HepG2 (cell line): ENCODE data around the gene AXIN1. TPM values are rescaled to one million over a fixed set of nuclear protein-coding genes. Genes with fewer than 3 reads are reported as not detected.

ENCODE experiments used
- ATAC-seq: fragments of 200-7000 bp; cut with Tn5 transposase; 3 replicates; pipeline ENCODE4 v1.9.1; 2020; ENCODE audit warnings: mild to moderate bottlenecking, moderate library complexity
- BruUV-seq: library from RNA; stranded (reverse); fragments of 400-500 nt; replicated peaks from 2 replicates; lab custom pipeline; 2021; lab: Mats Ljungman, UMichigan
- CTCF ChIA-PET: fragments of 300-600 bp; formaldehyde crosslinking; extraction: SDS; loops from one replicate; lab custom pipeline; 2021; ENCODE audit warnings: low total read pairs, inconsistent platforms, low intra/inter-chr PET ratio; lab: Yijun Ruan, JAX
- POLR2A ChIA-PET: fragments of 350-600 bp; sonication (Branson Sonifier 250); formaldehyde crosslinking; loops from one replicate; lab custom pipeline; 2020; ENCODE audit warnings: antibody characterized with exemption, inconsistent platforms; lab: Yijun Ruan, JAX
- DNase-seq: peaks from one replicate; pipeline ENCODE4 v3.0.0-alpha.2; 2015; ENCODE audit warnings: low spot score
- FAIRE-seq: peaks from 3 replicates; lab custom pipeline; 2011; peaks lifted over from hg19 to GRCh38; lab: Jason Lieb, UNC
- H2AFZ ChIP-seq: one replicate; pipeline ENCODE4 v1.6.1; 2011; ENCODE audit warnings: low read length, inconsistent platforms
- H3K27ac ChIP-seq: fragments of 300-600 bp; 3 replicates; pipeline ENCODE4 v1.8.0; 2011; ENCODE audit warnings: mixed run types, mild to moderate bottlenecking, mixed read lengths, low read length, inconsistent platforms; ENCODE audit not compliant: insufficient read depth; ENCODE audit errors: extremely low read length
- H3K27me3 ChIP-seq, 2 experiments: fragments of 200-600 bp in 1 of 2; 2 replicates in 1 of 2; 3 replicates in 1 of 2; pipeline versions ENCODE4 v1.6.0 to v1.8.0; 2011; ENCODE audit warnings: low read length in 2 of 2, mild to moderate bottlenecking in 2 of 2, moderate library complexity in 2 of 2, inconsistent platforms in 1 of 2; ENCODE audit not compliant: insufficient read depth in 2 of 2, control insufficient read depth in 1 of 2
- H3K36me3 ChIP-seq, 2 experiments: fragments of 200-600 bp in 1 of 2; replicated peaks in 1 of 2; 2 replicates in 1 of 2; 3 replicates in 1 of 2; pipeline versions ENCODE4 v1.5.1 to v1.8.0; 2011; ENCODE audit warnings: low read length in 2 of 2, inconsistent platforms in 1 of 2; ENCODE audit not compliant: insufficient read depth in 2 of 2, control insufficient read depth in 1 of 2
- H3K4me1 ChIP-seq: 2 replicates; pipeline ENCODE4 v1.5.1; 2012; ENCODE audit warnings: low read length, inconsistent platforms; ENCODE audit not compliant: insufficient read depth
- H3K4me2 ChIP-seq: 2 replicates; pipeline ENCODE4 v1.6.0; 2011; ENCODE audit warnings: low read depth, low read length, inconsistent platforms
- H3K4me3 ChIP-seq, 3 experiments: fragments of 200-600 bp in 1 of 3; sonication (generic), shearing (Covaris generic) in 1 of 3; replicated peaks in 1 of 3; 2 replicates each; pipeline ENCODE4 v1.5.1; 2011 to 2016; ENCODE audit warnings: low read length in 3 of 3, inconsistent platforms in 2 of 3, low read depth in 2 of 3, mild to moderate bottlenecking in 2 of 3, control low read depth in 1 of 3, mixed read lengths in 1 of 3; ENCODE audit not compliant: insufficient read depth in 1 of 3
- H3K79me2 ChIP-seq: one replicate; pipeline ENCODE4 v1.6.1; 2011; ENCODE audit warnings: low read length, inconsistent platforms; ENCODE audit not compliant: insufficient read depth
- H3K9ac ChIP-seq: 2 replicates; pipeline ENCODE4 v1.6.0; 2011; ENCODE audit warnings: mild to moderate bottlenecking, low read depth, low read length, inconsistent platforms; ENCODE audit not compliant: insufficient read depth
- H3K9me3 ChIP-seq: 2 replicates; pipeline ENCODE4 v1.5.1; 2012; ENCODE audit warnings: mild to moderate bottlenecking, low read length
- H4K20me1 ChIP-seq: 2 replicates; pipeline ENCODE4 v1.6.0; 2011; ENCODE audit warnings: inconsistent platforms, mild to moderate bottlenecking, low read length, moderate library complexity; ENCODE audit not compliant: insufficient read depth
- HNRNPL ChIP-seq: fragments of 200-400 bp; formaldehyde crosslinking; IDR thresholded peaks from 2 replicates; pipeline ENCODE4 v1.6.1; 2017; ENCODE audit warnings: mild to moderate bottlenecking, low read depth, low read length
- RFX3 ChIP-seq: IDR thresholded peaks from 2 replicates; pipeline ENCODE4 v1.6.1; 2016; ENCODE audit warnings: missing biosample characterization, missing genetic modification reagents
- SNAPC2 ChIP-seq: sonication (generic); formaldehyde crosslinking; IDR thresholded peaks from 2 replicates; pipeline ENCODE4 v1.8.1; 2022; ENCODE audit warnings: mild to moderate bottlenecking, missing genetic modification reagents
- TFDP2 ChIP-seq: sonication (generic); formaldehyde crosslinking; IDR thresholded peaks from 2 replicates; pipeline ENCODE4 v1.4.0; 2020; ENCODE audit warnings: missing genetic modification reagents
- ZNF546 ChIP-seq: sonication (generic); formaldehyde crosslinking; conservative IDR thresholded peaks from 2 replicates; pipeline ENCODE4 v1.8.1; 2023; ENCODE audit warnings: mild to moderate bottlenecking, missing genetic modification reagents
- ZNF598 ChIP-seq: sonication (generic); formaldehyde crosslinking; IDR thresholded peaks from 2 replicates; pipeline ENCODE4 v1.5.1; 2020; ENCODE audit warnings: mild to moderate bottlenecking, missing genetic modification reagents, borderline replicate concordance
- WGBS: methylation state at CpG from one replicate; pipeline ENCODE4 v1.1.6; 2017; ENCODE audit warnings: low lambda C conversion rate; 5-methylcytosine and 5-hydroxymethylcytosine counted together
- in situ Hi-C: cut with HindIII; loops from 2 replicates; pipeline ENCODE4 v1.10.0; 2017; ENCODE audit warnings: low pct_unique_long_range_greater_than_20kb; ENCODE audit not compliant: extremely low pct_ligation_motif_present
- intact Hi-C: fragments of 100-400 bp; cut with micrococcal nuclease; formaldehyde crosslinking; loops from one replicate; pipeline ENCODE4 v1.10.0; 2022; ENCODE audit not compliant: unreplicated experiment
- polyA plus RNA-seq, 8 experiments: library from polyadenylated mRNA; depleted of rRNA in 3 of 8; stranded (reverse) in 7 of 8; unstranded in 1 of 8; fragments of >200 nt; fragmentation: Illumina TruSeq in 4 of 8; extraction: Trizol in 4 of 8; gene quantifications; 2 replicates each; pipeline versions ENCODE4 v1.2.1 to v1.2.3, GENCODE V29; 2011 to 2016; ENCODE audit warnings: low read depth in 4 of 8, missing spikeins in 1 of 8, mixed read lengths in 1 of 8; ENCODE audit not compliant: insufficient read depth in 1 of 8
- total RNA-seq, 5 experiments: library from RNA; depleted of rRNA; stranded (reverse); fragments of >200 nt; fragmentation: Illumina TruSeq; extraction: Trizol; gene quantifications; 2 replicates each; pipeline ENCODE4 v1.2.3, GENCODE V29; 2016; ENCODE audit warnings: low read depth in 1 of 5
- TF ChIP-seq, protein P1 (sequence below): sonication (generic); formaldehyde crosslinking; IDR thresholded peaks from 2 replicates; pipeline ENCODE4 v1.4.0; 2020; ENCODE audit warnings: missing genetic modification reagents, borderline replicate concordance
- TF ChIP-seq, protein P2 (sequence below): sonication (generic); formaldehyde crosslinking; IDR thresholded peaks from 2 replicates; pipeline ENCODE4 v1.5.0; 2020; ENCODE audit warnings: mild to moderate bottlenecking, missing genetic modification reagents, borderline replicate concordance
- TF ChIP-seq, protein P3 (sequence below): sonication (generic); formaldehyde crosslinking; IDR thresholded peaks from 2 replicates; pipeline ENCODE4 v1.5.1; 2020; ENCODE audit warnings: mild to moderate bottlenecking, missing genetic modification reagents, moderate library complexity
- TF ChIP-seq, protein P4 (sequence below): sonication (generic); formaldehyde crosslinking; IDR thresholded peaks from 2 replicates; pipeline ENCODE4 v1.9.0; 2022; ENCODE audit warnings: missing genetic modification reagents, mild to moderate bottlenecking, borderline replicate concordance

The AXIN1 gene
- total and polyA plus RNA-seq, 2 of the 13 experiments (the other 11 are each of a cell fraction or from before 2014, with no cell fraction given), result 24.0 to 26.0 TPM

GRCh38 chr16:340370-341091 lies 12.0 kb downstream of the AXIN1 start:
- FAIRE-seq (peak; percentile 56), ATAC-seq (peak; percentile 80), DNase-seq (peak; percentile 66)
- peaks cover 20% of the 10 kb centered on the region for H4K20me1 ChIP-seq
- H3K4me3 ChIP-seq, result peak overlapping the region in 1 of 3 experiments; percentile 35; a peak in 1 of 6 replicates
- peaks cover 76% of the 10 kb centered on the region for H3K4me1 ChIP-seq
- 55% methylated on average over 14 of the region's 23 CpGs for WGBS
- H3K27ac ChIP-seq, result peak overlapping the region; percentile 88
- no peaks in the 10 kb centered on the region for H3K27me3 ChIP-seq
- H2AFZ ChIP-seq, result no peak overlapping the region
- H3K9ac ChIP-seq, result peak overlapping the region; percentile 66
- POLR2A ChIA-PET, result interaction anchor here (0.8 to 1.1 kb wide), 3 partner anchors 12 to 112 kb away, joined by 4 to 7 read pairs (median 5); partner anchors contain the start of genes AXIN1 and FAM234A
- BruUV-seq, result no TSS peak
- H3K9me3 ChIP-seq, result no peaks in the 10 kb centered on the region
- in situ Hi-C loops, result no loop called here
- intact Hi-C loops, result no loop called here
- CTCF ChIA-PET, result no interaction called here
- H3K79me2 ChIP-seq, result peaks cover 84% of the 10 kb centered on the region
- peak overlapping the region; percentile 62 for H3K4me2 ChIP-seq
- peaks cover 9 to 11% of the 10 kb centered on the region in 2 experiments; a peak in 4 of 5 replicates for H3K36me3 ChIP-seq
- TF ChIP-seq RFX3 (CRISPR knock-in tag) (no peak), ZNF598 (0 out of 2 replicates have a peak, but pooled peaks have one; percentile 36), SNAPC2 (CRISPR knock-in tag) (no peak), HNRNPL (0 out of 2 replicates have a peak, but pooled peaks have one; percentile 60), ZNF546 (CRISPR knock-in tag) (0 out of 2 replicates have a peak, but pooled peaks have one; percentile 77), TFDP2 (CRISPR knock-in tag) (0 out of 2 replicates have a peak, but pooled peaks have one; percentile 43)
- TF ChIP-seq, protein P1, sequence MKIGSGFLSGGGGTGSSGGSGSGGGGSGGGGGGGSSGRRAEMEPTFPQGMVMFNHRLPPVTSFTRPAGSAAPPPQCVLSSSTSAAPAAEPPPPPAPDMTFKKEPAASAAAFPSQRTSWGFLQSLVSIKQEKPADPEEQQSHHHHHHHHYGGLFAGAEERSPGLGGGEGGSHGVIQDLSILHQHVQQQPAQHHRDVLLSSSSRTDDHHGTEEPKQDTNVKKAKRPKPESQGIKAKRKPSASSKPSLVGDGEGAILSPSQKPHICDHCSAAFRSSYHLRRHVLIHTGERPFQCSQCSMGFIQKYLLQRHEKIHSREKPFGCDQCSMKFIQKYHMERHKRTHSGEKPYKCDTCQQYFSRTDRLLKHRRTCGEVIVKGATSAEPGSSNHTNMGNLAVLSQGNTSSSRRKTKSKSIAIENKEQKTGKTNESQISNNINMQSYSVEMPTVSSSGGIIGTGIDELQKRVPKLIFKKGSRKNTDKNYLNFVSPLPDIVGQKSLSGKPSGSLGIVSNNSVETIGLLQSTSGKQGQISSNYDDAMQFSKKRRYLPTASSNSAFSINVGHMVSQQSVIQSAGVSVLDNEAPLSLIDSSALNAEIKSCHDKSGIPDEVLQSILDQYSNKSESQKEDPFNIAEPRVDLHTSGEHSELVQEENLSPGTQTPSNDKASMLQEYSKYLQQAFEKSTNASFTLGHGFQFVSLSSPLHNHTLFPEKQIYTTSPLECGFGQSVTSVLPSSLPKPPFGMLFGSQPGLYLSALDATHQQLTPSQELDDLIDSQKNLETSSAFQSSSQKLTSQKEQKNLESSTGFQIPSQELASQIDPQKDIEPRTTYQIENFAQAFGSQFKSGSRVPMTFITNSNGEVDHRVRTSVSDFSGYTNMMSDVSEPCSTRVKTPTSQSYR (CRISPR knock-in tag), result no peak
- TF ChIP-seq, protein P2, sequence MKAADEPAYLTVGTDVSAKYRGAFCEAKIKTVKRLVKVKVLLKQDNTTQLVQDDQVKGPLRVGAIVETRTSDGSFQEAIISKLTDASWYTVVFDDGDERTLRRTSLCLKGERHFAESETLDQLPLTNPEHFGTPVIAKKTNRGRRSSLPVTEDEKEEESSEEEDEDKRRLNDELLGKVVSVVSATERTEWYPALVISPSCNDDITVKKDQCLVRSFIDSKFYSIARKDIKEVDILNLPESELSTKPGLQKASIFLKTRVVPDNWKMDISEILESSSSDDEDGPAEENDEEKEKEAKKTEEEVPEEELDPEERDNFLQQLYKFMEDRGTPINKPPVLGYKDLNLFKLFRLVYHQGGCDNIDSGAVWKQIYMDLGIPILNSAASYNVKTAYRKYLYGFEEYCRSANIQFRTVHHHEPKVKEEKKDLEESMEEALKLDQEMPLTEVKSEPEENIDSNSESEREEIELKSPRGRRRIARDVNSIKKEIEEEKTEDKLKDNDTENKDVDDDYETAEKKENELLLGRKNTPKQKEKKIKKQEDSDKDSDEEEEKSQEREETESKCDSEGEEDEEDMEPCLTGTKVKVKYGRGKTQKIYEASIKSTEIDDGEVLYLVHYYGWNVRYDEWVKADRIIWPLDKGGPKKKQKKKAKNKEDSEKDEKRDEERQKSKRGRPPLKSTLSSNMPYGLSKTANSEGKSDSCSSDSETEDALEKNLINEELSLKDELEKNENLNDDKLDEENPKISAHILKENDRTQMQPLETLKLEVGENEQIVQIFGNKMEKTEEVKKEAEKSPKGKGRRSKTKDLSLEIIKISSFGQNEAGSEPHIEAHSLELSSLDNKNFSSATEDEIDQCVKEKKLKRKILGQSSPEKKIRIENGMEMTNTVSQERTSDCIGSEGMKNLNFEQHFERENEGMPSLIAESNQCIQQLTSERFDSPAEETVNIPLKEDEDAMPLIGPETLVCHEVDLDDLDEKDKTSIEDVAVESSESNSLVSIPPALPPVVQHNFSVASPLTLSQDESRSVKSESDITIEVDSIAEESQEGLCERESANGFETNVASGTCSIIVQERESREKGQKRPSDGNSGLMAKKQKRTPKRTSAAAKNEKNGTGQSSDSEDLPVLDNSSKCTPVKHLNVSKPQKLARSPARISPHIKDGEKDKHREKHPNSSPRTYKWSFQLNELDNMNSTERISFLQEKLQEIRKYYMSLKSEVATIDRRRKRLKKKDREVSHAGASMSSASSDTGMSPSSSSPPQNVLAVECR (CRISPR knock-in tag), result peak; percentile 40; the same call in 1 of the 2 replicates
- TF ChIP-seq, protein P3, sequence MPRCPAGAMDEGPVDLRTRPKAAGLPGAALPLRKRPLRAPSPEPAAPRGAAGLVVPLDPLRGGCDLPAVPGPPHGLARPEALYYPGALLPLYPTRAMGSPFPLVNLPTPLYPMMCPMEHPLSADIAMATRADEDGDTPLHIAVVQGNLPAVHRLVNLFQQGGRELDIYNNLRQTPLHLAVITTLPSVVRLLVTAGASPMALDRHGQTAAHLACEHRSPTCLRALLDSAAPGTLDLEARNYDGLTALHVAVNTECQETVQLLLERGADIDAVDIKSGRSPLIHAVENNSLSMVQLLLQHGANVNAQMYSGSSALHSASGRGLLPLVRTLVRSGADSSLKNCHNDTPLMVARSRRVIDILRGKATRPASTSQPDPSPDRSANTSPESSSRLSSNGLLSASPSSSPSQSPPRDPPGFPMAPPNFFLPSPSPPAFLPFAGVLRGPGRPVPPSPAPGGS (CRISPR knock-in tag), result peak; percentile 51; the same call in 1 of the 2 replicates
- TF ChIP-seq, protein P4, sequence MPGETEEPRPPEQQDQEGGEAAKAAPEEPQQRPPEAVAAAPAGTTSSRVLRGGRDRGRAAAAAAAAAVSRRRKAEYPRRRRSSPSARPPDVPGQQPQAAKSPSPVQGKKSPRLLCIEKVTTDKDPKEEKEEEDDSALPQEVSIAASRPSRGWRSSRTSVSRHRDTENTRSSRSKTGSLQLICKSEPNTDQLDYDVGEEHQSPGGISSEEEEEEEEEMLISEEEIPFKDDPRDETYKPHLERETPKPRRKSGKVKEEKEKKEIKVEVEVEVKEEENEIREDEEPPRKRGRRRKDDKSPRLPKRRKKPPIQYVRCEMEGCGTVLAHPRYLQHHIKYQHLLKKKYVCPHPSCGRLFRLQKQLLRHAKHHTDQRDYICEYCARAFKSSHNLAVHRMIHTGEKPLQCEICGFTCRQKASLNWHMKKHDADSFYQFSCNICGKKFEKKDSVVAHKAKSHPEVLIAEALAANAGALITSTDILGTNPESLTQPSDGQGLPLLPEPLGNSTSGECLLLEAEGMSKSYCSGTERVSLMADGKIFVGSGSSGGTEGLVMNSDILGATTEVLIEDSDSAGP (CRISPR knock-in tag), result peak; percentile 81
